Smooth muscle cell (in vitro differentiated cells): ENCODE results near the gene DYNC2H1. TPM values are rescaled to one million over a fixed set of nuclear protein-coding genes. Genes with fewer than 3 reads are reported as not detected.
"Not testable (repeated sequence)": the region's sequence is repeated elsewhere in the genome, so short reads cannot be mapped to it uniquely, and the experiment has no call there.

ENCODE experiments used
- DNase-seq: peaks from one replicate; lab custom pipeline; 2025; ENCODE audit not compliant: unreplicated experiment; lab: John Stamatoyannopoulos, UW
- H2AFZ ChIP-seq: fragments of 200-600 bp; sonication (generic); 2 replicates; pipeline ENCODE4 v1.6.0; 2016; ENCODE audit warnings: antibody characterized with exemption, low read depth, mild to moderate bottlenecking
- H3F3A ChIP-seq: fragments of 200-600 bp; sonication (generic); 2 replicates; pipeline ENCODE4 v1.6.0; 2017; ENCODE audit warnings: antibody characterized with exemption, low read depth
- H3K27ac ChIP-seq: fragments of 200-600 bp; sonication (generic); 2 replicates; pipeline ENCODE4 v1.5.1; 2016; ENCODE audit warnings: low read depth, mild to moderate bottlenecking
- H3K27me3 ChIP-seq: fragments of 200-600 bp; sonication (generic); 2 replicates; pipeline ENCODE4 v1.6.1; 2016; ENCODE audit warnings: low read depth, mild to moderate bottlenecking
- H3K36me3 ChIP-seq: fragments of 200-600 bp; sonication (generic); 2 replicates; pipeline ENCODE4 v1.5.1; 2016; ENCODE audit warnings: low read depth
- H3K4me1 ChIP-seq: fragments of 200-600 bp; sonication (generic); 2 replicates; pipeline ENCODE4 v1.5.1; 2016; ENCODE audit warnings: low read depth
- H3K4me2 ChIP-seq: fragments of 200-600 bp; sonication (generic); 2 replicates; pipeline ENCODE4 v1.6.0; 2016; ENCODE audit warnings: mild to moderate bottlenecking
- H3K4me3 ChIP-seq: fragments of 200-600 bp; sonication (generic); 2 replicates; pipeline ENCODE4 v1.5.1; 2016; ENCODE audit warnings: mild to moderate bottlenecking
- H3K79me2 ChIP-seq: fragments of 200-600 bp; sonication (generic); 2 replicates; pipeline ENCODE4 v1.6.0; 2016; ENCODE audit warnings: low read depth, mild to moderate bottlenecking
- H3K9ac ChIP-seq: fragments of 200-600 bp; sonication (generic); 2 replicates; pipeline ENCODE4 v1.6.0; 2016; ENCODE audit warnings: low read depth
- H3K9me3 ChIP-seq: fragments of 200-600 bp; sonication (generic); replicated peaks from 2 replicates; pipeline ENCODE4 v1.5.1; 2016; ENCODE audit warnings: low read depth
- H4K20me1 ChIP-seq: fragments of 200-600 bp; sonication (generic); 2 replicates; pipeline ENCODE4 v1.6.0; 2016; ENCODE audit warnings: low read depth
- WGBS: methylation state at CpG from one replicate; pipeline ENCODE4 v1.1.7; 2016; ENCODE audit warnings: low lambda C conversion rate; 5-methylcytosine and 5-hydroxymethylcytosine counted together
- polyA plus RNA-seq: library from polyadenylated mRNA; unstranded; fragments of >200 nt; fragmentation: Nextera tagmentation; extraction: Ambion mirVana; gene quantifications from 2 replicates; pipeline ENCODE4 v1.2.1, GENCODE V29; 2016
- total RNA-seq: library from RNA; depleted of rRNA; stranded (reverse); fragments of >200 nt; gene quantifications from 2 replicates; pipeline ENCODE4 v1.2.3, GENCODE V29; 2014
- TF ChIP-seq, protein P1 (sequence below): fragments of 200-600 bp; sonication (generic); IDR thresholded peaks from 2 replicates; pipeline ENCODE4 v1.5.1; 2017; ENCODE audit warnings: borderline replicate concordance, mild to moderate bottlenecking, antibody characterized with exemption; ENCODE audit not compliant: insufficient read depth, poor library complexity, severe bottlenecking

Gene DYNC2H1
- total and polyA plus RNA-seq, 2 experiments from 2014 or later: 2.3 to 10.8 TPM

- Histone ChIP-seq H3K4me2 (no peak overlapping the region), H3K27me3 (no peaks in the 10 kb centered on the region), H3K9ac (no peak overlapping the region), H2AFZ (no peak overlapping the region), H3K79me2 (no peaks in the 10 kb centered on the region), H3F3A (no peaks in the 10 kb centered on the region), H3K36me3 (no peaks in the 10 kb centered on the region), H3K4me3 (no peak overlapping the region), H3K27ac (no peak overlapping the region), H3K9me3 (no peaks in the 10 kb centered on the region), H4K20me1 (no peaks in the 10 kb centered on the region), H3K4me1 (peaks cover 3% of the 10 kb centered on the region)
- DNase-seq: no peak
- WGBS: 98% methylated on average over 4 of the region's 4 CpGs
- TF ChIP-seq, protein P1, sequence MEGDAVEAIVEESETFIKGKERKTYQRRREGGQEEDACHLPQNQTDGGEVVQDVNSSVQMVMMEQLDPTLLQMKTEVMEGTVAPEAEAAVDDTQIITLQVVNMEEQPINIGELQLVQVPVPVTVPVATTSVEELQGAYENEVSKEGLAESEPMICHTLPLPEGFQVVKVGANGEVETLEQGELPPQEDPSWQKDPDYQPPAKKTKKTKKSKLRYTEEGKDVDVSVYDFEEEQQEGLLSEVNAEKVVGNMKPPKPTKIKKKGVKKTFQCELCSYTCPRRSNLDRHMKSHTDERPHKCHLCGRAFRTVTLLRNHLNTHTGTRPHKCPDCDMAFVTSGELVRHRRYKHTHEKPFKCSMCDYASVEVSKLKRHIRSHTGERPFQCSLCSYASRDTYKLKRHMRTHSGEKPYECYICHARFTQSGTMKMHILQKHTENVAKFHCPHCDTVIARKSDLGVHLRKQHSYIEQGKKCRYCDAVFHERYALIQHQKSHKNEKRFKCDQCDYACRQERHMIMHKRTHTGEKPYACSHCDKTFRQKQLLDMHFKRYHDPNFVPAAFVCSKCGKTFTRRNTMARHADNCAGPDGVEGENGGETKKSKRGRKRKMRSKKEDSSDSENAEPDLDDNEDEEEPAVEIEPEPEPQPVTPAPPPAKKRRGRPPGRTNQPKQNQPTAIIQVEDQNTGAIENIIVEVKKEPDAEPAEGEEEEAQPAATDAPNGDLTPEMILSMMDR: no peak
These were observed 5.6 kb downstream of the DYNC2H1 start for GRCh38 chr11:103114836-103115235.

DNA sequence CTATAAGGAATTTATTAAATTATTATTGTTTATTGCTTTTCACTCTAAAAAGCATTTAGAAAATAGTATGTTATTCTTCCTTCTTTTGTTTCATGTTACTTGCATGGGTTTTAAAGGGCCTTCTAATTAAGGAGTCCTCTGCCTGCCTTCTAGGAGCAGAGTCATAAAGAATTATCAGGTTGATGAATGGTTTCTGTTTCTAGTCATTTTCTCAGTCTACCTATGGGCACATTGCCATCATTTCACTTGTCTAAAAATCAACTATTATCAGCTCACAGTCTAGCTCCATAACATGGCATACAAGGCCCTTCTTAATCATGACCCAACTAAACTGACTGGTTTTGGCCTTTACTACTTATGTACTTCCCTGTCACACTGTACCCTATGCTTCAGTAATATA lies 16.2 kb downstream of the DYNC2H1 start:
- Histone ChIP-seq H3K4me2 (no peak overlapping the region), H3K36me3 (peaks cover 4% of the 10 kb centered on the region), H3F3A (no peaks in the 10 kb centered on the region), H3K4me3 (no peak overlapping the region), H3K9me3 (no peaks in the 10 kb centered on the region), H3K79me2 (no peaks in the 10 kb centered on the region), H3K9ac (no peak overlapping the region), H3K27me3 (no peaks in the 10 kb centered on the region), H4K20me1 (no peaks in the 10 kb centered on the region), H2AFZ (no peak overlapping the region), H3K27ac (no peak overlapping the region), H3K4me1 (no peaks in the 10 kb centered on the region)
- TF ChIP-seq, protein P1: no peak
- no peak for DNase-seq

DNA sequence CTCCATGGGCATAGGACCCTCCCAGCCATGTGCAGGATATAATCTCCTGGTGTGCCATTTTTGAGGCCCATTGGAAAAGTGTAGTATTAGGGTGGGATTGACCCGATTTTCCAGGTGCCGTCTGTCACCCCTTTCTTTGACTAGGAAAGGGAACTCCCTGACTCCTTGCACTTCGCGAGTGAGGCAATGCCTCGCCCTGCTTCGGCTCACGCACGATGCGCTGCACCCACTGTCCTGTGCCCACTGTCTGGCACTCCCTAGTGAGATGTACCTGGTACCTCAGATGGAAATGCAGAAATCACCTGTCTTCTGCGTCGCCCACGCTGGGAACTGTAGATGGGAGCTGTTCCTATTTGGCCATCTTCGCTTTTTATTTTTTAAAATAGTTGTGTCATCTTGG lies 32.8 kb downstream of the DYNC2H1 start:
- H3K4me1 ChIP-seq, H3F3A ChIP-seq, H4K20me1 ChIP-seq, H3K27ac ChIP-seq, H3K79me2 ChIP-seq, H3K9ac ChIP-seq, H3K36me3 ChIP-seq, H3K4me3 ChIP-seq, H2AFZ ChIP-seq, DNase-seq, H3K27me3 ChIP-seq, H3K4me2 ChIP-seq, H3K9me3 ChIP-seq: not testable (repeated sequence)
- WGBS: 98% methylated on average over 13 of the region's 13 CpGs

DNA sequence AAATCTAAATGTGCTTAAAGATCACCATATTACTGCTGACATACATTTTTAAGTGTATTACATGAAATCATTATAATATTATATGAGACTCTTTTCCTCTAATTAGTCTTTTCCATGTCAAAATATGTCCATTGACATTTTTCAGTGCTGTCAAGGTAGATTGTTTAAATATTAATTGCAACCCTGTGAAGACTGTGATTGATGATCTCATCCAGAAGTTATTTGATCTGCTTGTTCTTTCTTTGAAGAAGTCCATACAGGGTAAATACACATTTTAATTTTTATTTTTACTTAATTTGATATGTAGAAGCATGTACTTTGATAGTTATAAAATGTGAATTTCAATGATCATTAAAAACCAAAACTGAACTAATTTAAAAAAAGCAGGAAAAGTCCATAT lies 38.4 kb downstream of the DYNC2H1 start:
- TF ChIP-seq, protein P1: no peak

More for the DNA sequence above, 38.4 kb downstream of the DYNC2H1 start:
- Histone ChIP-seq H3K36me3 (no peaks in the 10 kb centered on the region), H4K20me1 (no peaks in the 10 kb centered on the region), H3F3A (no peaks in the 10 kb centered on the region), H2AFZ (no peak overlapping the region), H3K9ac (no peak overlapping the region), H3K27me3 (no peaks in the 10 kb centered on the region), H3K4me1 (no peaks in the 10 kb centered on the region), H3K79me2 (no peaks in the 10 kb centered on the region), H3K4me3 (no peak overlapping the region), H3K9me3 (no peaks in the 10 kb centered on the region), H3K27ac (no peak overlapping the region), H3K4me2 (no peak overlapping the region)
- DNase-seq: no peak
